Brain microvascular endothelial cell (primary cell): ENCODE results near the gene KLHDC4.

Experiments used
- DNase-seq: peaks from one replicate; pipeline ENCODE4 v3.0.0-alpha.2; 2020
- H3K27ac ChIP-seq: fragments of 250-450 bp; sonication (Bioruptor Pico); 2 replicates; pipeline ENCODE4 v1.5.1; 2020; ENCODE audit warnings: mild to moderate bottlenecking, moderate library complexity
- H3K27me3 ChIP-seq: fragments of 250-450 bp; sonication (Bioruptor Pico); replicated peaks from 2 replicates; pipeline ENCODE4 v1.5.1; 2020; ENCODE audit warnings: mild to moderate bottlenecking
- H3K36me3 ChIP-seq: fragments of 250-450 bp; sonication (Bioruptor Pico); replicated peaks from 2 replicates; pipeline ENCODE4 v1.5.1; 2020; ENCODE audit warnings: mild to moderate bottlenecking
- H3K4me3 ChIP-seq: 2 replicates; pipeline ENCODE4 v1.5.1; 2011; ENCODE audit warnings: low read depth, mild to moderate bottlenecking, control low read depth, low read length, moderate library complexity
- CTCF ChIP-seq: IDR thresholded peaks from 2 replicates; pipeline ENCODE4 v1.5.1; 2011; ENCODE audit warnings: low read depth, mild to moderate bottlenecking, moderate library complexity, low read length, control low read depth, inconsistent platforms; ENCODE audit errors: missing control alignments
- in situ Hi-C: cut with HindIII; loops from 2 replicates; pipeline ENCODE4 v1.10.0; 2017; ENCODE audit warnings: low sequenced_read_pairs, low pct_ligation_motif_present

KLHDC4 gene

DNA sequence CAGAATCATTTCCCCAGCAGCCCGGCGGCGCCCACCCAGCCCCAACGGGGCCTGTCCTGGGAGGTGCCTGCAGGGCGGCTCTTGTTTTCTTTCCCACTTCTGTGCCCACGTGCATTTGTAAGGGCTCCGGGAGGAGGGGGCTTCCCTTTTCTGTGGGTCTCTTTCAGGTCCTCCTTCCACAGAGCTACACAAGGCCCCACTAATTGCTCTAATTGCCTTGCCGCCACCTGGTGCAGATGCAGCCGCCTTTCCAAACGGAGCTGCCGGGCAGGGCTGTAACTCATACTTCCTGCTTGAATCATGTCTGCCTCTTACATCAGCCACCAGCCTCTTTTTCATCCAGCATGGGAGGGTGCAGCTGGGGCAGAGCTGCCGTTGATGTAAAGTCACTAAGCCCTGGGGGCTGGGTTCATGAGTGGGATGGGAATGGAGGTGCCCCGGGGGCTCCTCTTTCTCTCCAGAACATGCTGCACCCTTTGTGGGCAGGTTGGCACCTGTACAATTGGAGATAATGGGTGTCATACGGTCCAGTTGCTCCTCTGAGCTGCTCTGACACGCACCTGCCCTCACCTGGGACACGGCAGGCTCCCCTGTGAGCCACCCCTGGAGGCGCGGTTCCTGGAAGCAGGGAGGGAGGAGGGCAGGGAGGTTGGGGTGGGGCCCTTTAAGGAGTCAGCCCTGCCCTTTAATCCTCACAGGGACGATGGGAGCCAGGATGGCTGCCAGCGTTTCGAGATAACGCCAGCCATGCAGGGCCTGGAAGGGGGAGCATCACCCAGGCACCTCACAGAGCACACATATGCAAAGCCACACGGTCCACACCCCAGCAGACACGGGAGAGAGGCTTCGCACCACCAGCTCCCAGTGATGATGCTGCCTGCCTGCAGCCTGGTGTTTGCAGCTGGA, 41.1 kb upstream of the KLHDC4 start:
- peak overlapping the region; percentile 40 for H3K4me3 ChIP-seq
- H3K27ac ChIP-seq = peak overlapping the region; percentile 72
- in situ Hi-C loops = no loop called here
- no peaks in the 10 kb centered on the region for H3K27me3 ChIP-seq
- no peak for TF ChIP-seq CTCF
- DNase-seq = peak; percentile 76
- no peaks in the 10 kb centered on the region for H3K36me3 ChIP-seq

- Histone ChIP-seq H3K4me3 (peak overlapping the region; percentile 40), H3K27ac (peak overlapping the region; percentile 72), H3K36me3 (no peaks in the 10 kb centered on the region), H3K27me3 (no peaks in the 10 kb centered on the region)
- no peak for TF ChIP-seq CTCF
- in situ Hi-C loops = no loop called here
- DNase-seq = no peak
Observed at GRCh38 chr16:87806261-87806640, 40.5 kb upstream of the KLHDC4 start.

DNA sequence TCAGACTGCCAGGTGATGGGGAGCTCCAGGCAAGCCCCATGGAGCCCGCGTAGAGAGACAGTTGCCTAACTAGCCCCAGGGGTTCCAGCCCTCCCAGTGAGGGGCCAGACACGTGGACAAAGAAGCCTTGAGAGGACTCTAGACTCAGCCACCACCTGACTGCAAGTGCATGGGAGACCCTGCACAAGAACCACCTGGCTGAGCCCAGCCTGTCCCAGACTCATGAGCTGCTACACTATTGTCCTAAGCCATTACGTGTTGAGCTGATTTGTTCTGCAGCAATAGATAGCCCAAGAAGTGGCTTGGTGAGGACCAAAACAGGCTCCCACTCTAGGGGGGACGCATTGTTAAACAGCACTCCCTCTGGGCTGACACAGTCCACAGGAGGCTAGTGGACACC, 37.6 kb upstream of the KLHDC4 start:
- DNase-seq = no peak
- TF ChIP-seq CTCF = no peak
- Histone ChIP-seq H3K36me3 (no peaks in the 10 kb centered on the region), H3K4me3 (no peak overlapping the region), H3K27ac (no peak overlapping the region), H3K27me3 (no peaks in the 10 kb centered on the region)
- in situ Hi-C loops = no loop called here

DNA sequence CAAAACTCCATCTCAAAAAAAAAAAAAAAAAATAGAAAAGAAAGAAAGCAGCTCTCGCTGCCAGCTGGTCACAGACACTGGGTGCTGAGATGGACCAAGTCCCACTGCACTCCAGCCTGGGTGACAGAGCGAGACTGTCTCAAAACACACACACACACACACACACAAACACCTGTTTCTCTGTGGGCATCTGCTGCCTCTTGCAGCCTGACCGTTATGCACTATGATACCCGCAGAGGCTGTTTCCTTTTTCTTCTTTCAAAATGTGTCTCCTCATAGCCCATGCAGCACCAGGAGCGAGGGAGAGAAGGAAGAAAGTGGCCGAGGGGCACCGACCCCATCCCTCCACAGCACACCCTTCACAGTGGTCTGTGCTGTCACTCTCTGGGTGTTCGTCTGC, 36.9 kb upstream of the KLHDC4 start:
- Histone ChIP-seq H3K4me3 (no peak overlapping the region), H3K27ac (no peak overlapping the region), H3K36me3 (no peaks in the 10 kb centered on the region), H3K27me3 (no peaks in the 10 kb centered on the region)
- DNase-seq = no peak
- in situ Hi-C loops = no loop called here
- no peak for TF ChIP-seq CTCF

DNA sequence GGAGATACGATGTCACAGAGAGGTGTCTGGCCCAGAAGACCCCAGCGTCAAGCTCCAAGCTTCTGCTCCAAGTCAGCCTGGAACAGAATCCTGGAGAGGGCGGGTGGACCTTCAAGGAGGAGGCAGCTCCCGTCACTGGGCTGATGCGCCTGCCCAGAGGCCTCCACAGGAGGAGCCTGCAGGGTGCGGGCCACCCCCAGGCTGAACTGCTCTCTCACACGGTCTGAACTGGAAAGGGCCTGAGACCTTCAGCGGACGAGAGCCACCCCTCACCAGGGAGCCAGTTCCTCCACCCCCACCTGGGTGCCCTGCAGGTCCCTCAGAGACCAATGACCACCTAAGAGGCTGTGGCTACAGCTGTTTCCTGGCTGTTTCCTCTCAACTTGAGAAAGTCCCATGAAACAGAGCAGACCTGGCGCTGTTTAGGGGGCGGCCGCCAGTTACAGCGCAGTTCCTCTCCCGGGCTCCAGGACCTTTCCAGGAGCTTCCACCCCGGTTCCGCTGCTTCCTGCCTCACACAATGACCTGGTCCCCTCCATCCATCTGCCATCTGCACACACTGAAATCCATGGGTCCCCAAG, 36.0 kb upstream of the KLHDC4 start:
- in situ Hi-C loops = no loop called here
- no peak overlapping the region for H3K27ac ChIP-seq
- H3K4me3 ChIP-seq = no peak overlapping the region
- DNase-seq = no peak
- no peak for TF ChIP-seq CTCF
- H3K27me3 ChIP-seq = no peaks in the 10 kb centered on the region
- no peaks in the 10 kb centered on the region for H3K36me3 ChIP-seq
